ENCODE results near the gene CLEC20A. TPM values are rescaled to one million over a fixed set of nuclear protein-coding genes. Genes with fewer than 3 reads are reported as not detected.

CLEC20A gene
- total and polyA plus RNA-seq, 2 donors (not counting 1 experiment from before 2014, with no cell fraction given), result 4.9 to 5.2 TPM

DNA sequence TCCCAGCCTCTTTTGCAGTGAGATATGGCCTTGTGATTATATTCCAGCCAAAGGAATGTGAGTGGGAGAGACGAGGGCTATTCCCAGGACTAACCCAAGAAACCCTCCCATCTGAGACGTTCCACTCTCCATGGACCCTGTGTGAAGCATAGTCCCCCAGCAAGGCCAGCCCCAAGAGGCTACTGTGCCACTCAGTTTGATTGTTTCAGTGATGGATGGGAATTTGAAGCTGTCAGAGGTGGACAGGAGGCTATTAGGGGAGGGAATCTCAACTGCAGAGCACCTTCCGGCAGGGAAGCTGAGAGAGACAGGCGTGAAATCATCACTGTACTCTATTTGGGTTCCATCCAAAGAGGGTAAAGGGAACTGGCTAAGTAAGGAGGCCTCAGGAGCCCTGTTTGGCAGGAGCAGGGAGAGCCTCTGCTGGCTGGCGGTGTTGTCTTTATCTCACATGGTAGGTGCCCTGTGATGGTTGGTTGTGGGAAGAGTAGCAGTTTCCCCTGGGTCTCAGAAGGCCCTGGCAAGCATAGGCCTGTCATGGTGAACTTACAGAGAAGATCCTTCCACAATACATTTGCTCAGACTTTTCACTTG, 12.7 kb upstream of the CLEC20A start:
- Histone ChIP-seq H3K27me3 (replicated peaks in 1 of 4; ENCODE audit: control extremely low read depth in 1 of 4, control insufficient read depth in 3 of 4, insufficient read depth in 4 of 4, low read length in 3 of 4) (no peaks in the 10 kb centered on the region), H3K4me1 (ENCODE audit: control insufficient read depth in 2 of 2, insufficient read depth in 2 of 2, low read length in 2 of 2) (no peaks in the 10 kb centered on the region), H4K20me1 (ENCODE audit: control insufficient read depth, insufficient read depth, low read length, poor library complexity, severe bottlenecking) (no peaks in the 10 kb centered on the region), H3K27ac (ENCODE audit: low read length in 2 of 2) (no peak overlapping the region), H3K9ac (ENCODE audit: low read length) (no peak overlapping the region), H2AFZ (ENCODE audit: insufficient read depth, low read depth, low read length, poor library complexity, severe bottlenecking) (no peak overlapping the region), H3K79me2 (ENCODE audit: control insufficient read depth, insufficient read depth, low read length) (no peaks in the 10 kb centered on the region), H3K9me3 (ENCODE audit: control extremely low read depth in 1 of 3, control insufficient read depth in 2 of 3, insufficient read depth in 1 of 3, low read length in 2 of 3) (no peaks in the 10 kb centered on the region), H3K4me2 (replicated peaks; ENCODE audit: low read depth, low read length, poor library complexity, severe bottlenecking) (no peak overlapping the region), H3K36me3 (replicated peaks in 1 of 2; ENCODE audit: control extremely low read depth in 1 of 2, control insufficient read depth in 1 of 2, extremely low read depth in 1 of 2, insufficient read depth in 2 of 2, low read length in 1 of 2) (no peaks in the 10 kb centered on the region), H3K4me3 (ENCODE audit: control extremely low read depth in 1 of 5, extremely low read depth in 1 of 5, insufficient read depth in 1 of 5, low read depth in 2 of 5, low read length in 4 of 5) (no peak overlapping the region)
- ChIA-PET POLR2A (no interaction called here), CTCF (no interaction called here)
- intact Hi-C loops (cut with micrococcal nuclease), result no loop called here
- DNase-seq (no peak), ATAC-seq (ENCODE audit: low read depth) (no peak)
- Mint-ChIP-seq H3K4me3 (no peak overlapping the region), H3K27ac (no peak overlapping the region), H3K27me3 (no peaks in the 10 kb centered on the region), H3K9me3 (ENCODE audit: insufficient read depth) (no peaks in the 10 kb centered on the region), H3K4me1 (no peaks in the 10 kb centered on the region)
- WGBS (ENCODE audit: insufficient coverage), result 93% methylated on average over 2 of the region's 5 CpGs
- TF ChIP-seq EZH2 (IDR thresholded peaks at IDR 0.05; ENCODE audit: borderline replicate concordance, insufficient read depth, low read depth, low read length, poor library complexity, severe bottlenecking), result no peak
- TF ChIP-seq, protein P1, sequence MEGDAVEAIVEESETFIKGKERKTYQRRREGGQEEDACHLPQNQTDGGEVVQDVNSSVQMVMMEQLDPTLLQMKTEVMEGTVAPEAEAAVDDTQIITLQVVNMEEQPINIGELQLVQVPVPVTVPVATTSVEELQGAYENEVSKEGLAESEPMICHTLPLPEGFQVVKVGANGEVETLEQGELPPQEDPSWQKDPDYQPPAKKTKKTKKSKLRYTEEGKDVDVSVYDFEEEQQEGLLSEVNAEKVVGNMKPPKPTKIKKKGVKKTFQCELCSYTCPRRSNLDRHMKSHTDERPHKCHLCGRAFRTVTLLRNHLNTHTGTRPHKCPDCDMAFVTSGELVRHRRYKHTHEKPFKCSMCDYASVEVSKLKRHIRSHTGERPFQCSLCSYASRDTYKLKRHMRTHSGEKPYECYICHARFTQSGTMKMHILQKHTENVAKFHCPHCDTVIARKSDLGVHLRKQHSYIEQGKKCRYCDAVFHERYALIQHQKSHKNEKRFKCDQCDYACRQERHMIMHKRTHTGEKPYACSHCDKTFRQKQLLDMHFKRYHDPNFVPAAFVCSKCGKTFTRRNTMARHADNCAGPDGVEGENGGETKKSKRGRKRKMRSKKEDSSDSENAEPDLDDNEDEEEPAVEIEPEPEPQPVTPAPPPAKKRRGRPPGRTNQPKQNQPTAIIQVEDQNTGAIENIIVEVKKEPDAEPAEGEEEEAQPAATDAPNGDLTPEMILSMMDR (IDR thresholded peaks at IDR 0.05), result no peak

DNA sequence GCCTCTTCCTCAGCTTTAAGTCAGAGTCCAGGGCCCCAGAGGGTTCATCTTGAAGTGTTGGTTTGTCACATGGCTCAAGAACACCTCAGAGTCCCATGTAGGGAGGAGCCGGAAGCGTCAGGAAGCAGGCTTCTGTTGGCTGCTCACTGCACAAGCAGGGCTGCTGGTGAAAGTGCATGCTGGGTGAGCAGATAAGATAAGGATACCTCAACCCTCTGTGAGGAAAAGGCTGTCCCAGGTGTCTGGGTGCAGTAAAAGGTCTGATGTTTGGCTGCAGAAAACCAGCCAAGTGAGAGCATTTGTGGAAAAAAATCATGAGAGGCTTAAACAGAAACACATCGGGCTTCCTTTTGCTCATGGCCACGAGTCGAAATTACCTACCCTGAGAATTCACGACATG, 9.9 kb upstream of the CLEC20A start:
- no peak overlapping the region for H3K4me3 ChIP-seq (ENCODE audit: control extremely low read depth in 1 of 5, extremely low read depth in 1 of 5, insufficient read depth in 1 of 5, low read depth in 2 of 5, low read length in 4 of 5)
- POLR2A ChIA-PET, result no interaction called here
- 80% methylated on average over 6 of the region's 6 CpGs for WGBS (ENCODE audit: insufficient coverage)
- H3K9ac ChIP-seq (ENCODE audit: low read length), result no peak overlapping the region
- H3K4me2 ChIP-seq (replicated peaks; ENCODE audit: low read depth, low read length, poor library complexity, severe bottlenecking), result no peak overlapping the region
- no peaks in the 10 kb centered on the region for H3K4me1 ChIP-seq (ENCODE audit: control insufficient read depth in 2 of 2, insufficient read depth in 2 of 2, low read length in 2 of 2)
- no peaks in the 10 kb centered on the region for H3K79me2 ChIP-seq (ENCODE audit: control insufficient read depth, insufficient read depth, low read length)
- H3K4me3 Mint-ChIP-seq, result no peak overlapping the region
- peaks cover 0 to 7% (median 3%) of the 10 kb centered on the region in 4 experiments for H3K27me3 ChIP-seq (replicated peaks in 1 of 4; ENCODE audit: control extremely low read depth in 1 of 4, control insufficient read depth in 3 of 4, insufficient read depth in 4 of 4, low read length in 3 of 4)
- no peaks in the 10 kb centered on the region for H3K9me3 ChIP-seq (ENCODE audit: control extremely low read depth in 1 of 3, control insufficient read depth in 2 of 3, insufficient read depth in 1 of 3, low read length in 2 of 3)
- H3K27me3 Mint-ChIP-seq, result peaks cover 5% of the 10 kb centered on the region
- ATAC-seq (ENCODE audit: low read depth), result no peak
- H3K9me3 Mint-ChIP-seq (ENCODE audit: insufficient read depth), result no peaks in the 10 kb centered on the region
- H2AFZ ChIP-seq (ENCODE audit: insufficient read depth, low read depth, low read length, poor library complexity, severe bottlenecking), result no peak overlapping the region
- intact Hi-C loops (cut with micrococcal nuclease), result no loop called here
- no peak for DNase-seq
- H3K4me1 Mint-ChIP-seq, result no peaks in the 10 kb centered on the region
- H3K27ac ChIP-seq (ENCODE audit: low read length in 2 of 2), result no peak overlapping the region
- no peaks in the 10 kb centered on the region for H4K20me1 ChIP-seq (ENCODE audit: control insufficient read depth, insufficient read depth, low read length, poor library complexity, severe bottlenecking)
- TF ChIP-seq, protein P1 (IDR thresholded peaks at IDR 0.05), result no peak
- no peak for TF ChIP-seq EZH2 (IDR thresholded peaks at IDR 0.05; ENCODE audit: borderline replicate concordance, insufficient read depth, low read depth, low read length, poor library complexity, severe bottlenecking)
- CTCF ChIA-PET, result interaction anchor here (0.9 to 1.7 kb wide), 3 partner anchors 10 to 196 kb away, joined by 3 to 8 read pairs (median 3); no protein-coding TSS in a partner anchor
- H3K27ac Mint-ChIP-seq, result no peak overlapping the region
- H3K36me3 ChIP-seq (replicated peaks in 1 of 2; ENCODE audit: control extremely low read depth in 1 of 2, control insufficient read depth in 1 of 2, extremely low read depth in 1 of 2, insufficient read depth in 2 of 2, low read length in 1 of 2), result no peaks in the 10 kb centered on the region
